ENCODE measurements around the gene GOPC. TPM values are rescaled to one million over a fixed set of nuclear protein-coding genes. Genes with fewer than 3 reads are reported as not detected.

The GOPC gene
- total and polyA plus RNA-seq, 2 of the 4 experiments (the other 2 are of a cell fraction), result 23.4 to 23.8 TPM

DNA sequence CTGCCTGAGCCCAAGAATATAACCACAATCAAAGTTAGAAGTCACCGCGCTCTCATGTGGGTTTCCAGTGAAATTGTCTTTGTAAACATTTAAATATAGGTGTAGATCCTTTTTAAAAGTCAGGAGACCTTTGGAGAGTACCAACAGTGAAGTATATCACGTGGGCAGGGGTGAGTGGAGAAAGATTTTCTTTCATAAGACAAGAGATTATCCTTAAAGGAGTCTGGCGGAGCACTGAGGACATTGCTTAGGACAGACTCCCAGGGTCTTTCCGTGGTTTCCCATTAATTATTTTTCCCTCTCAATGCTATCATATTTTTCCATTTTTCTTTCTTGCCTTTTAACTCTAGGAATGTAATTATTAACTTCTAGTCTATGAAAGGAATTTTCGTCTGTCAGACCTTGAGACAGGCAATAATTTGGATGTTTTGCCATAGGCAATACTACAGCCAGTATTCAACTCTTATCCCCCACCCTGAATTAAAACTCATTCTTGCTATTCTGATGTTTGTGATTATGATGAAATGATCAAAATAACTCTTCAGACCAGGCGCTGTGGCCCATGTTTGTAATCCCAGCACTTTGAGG is 88.4 kb downstream of the GOPC start:
- no peak overlapping the region for H3K27ac ChIP-seq (ENCODE audit: insufficient read depth, low read length)
- H2BK120ac ChIP-seq (ENCODE audit: low read depth, low read length), result no peak overlapping the region
- WGBS, 2 experiments (ENCODE audit: extremely low coverage in 2 of 2, insufficient read length in 1 of 2), result no CpG with 5 or more reads among the region's 7 CpGs
- no peak overlapping the region for H3K4me2 ChIP-seq (ENCODE audit: low read depth, low read length)
- no peaks in the 10 kb centered on the region for H3K9me3 ChIP-seq (ENCODE audit: control insufficient read depth, insufficient read depth, low read length)
- H3K9ac ChIP-seq (ENCODE audit: low read depth, low read length), result no peak overlapping the region
- no peak overlapping the region; the same call in 2 of the 3 replicates for H2BK15ac ChIP-seq (ENCODE audit: low read depth, low read length)
- no peak overlapping the region for H3K4me3 ChIP-seq (ENCODE audit: insufficient read depth, low read depth, low read length)
- H3K23ac ChIP-seq (ENCODE audit: low read depth, low read length), result no peak overlapping the region
- H3K9me1 ChIP-seq (ENCODE audit: insufficient read depth, low read length), result peaks cover 7% of the 10 kb centered on the region
- no peak overlapping the region for H2BK5ac ChIP-seq (ENCODE audit: low read depth, low read length, poor library complexity, severe bottlenecking)
- H4K5ac ChIP-seq (ENCODE audit: low read depth, low read length), result no peak overlapping the region
- H4K91ac ChIP-seq (ENCODE audit: insufficient read depth, low read depth, low read length), result no peak overlapping the region
- H2BK20ac ChIP-seq (ENCODE audit: low read depth, low read length), result no peak overlapping the region
- H3K56ac ChIP-seq (ENCODE audit: extremely low read depth, insufficient read depth, low read length), result no peak overlapping the region
- H3K14ac ChIP-seq (replicated peaks; ENCODE audit: low read depth, low read length), result no peak overlapping the region
- DNase-seq, result no peak
- no peak overlapping the region for H2AK9ac ChIP-seq (replicated peaks; ENCODE audit: low read depth, low read length, poor library complexity)
- H3K18ac ChIP-seq (ENCODE audit: low read depth, low read length), result no peak overlapping the region
- BruUV-seq (replicated peaks), result no TSS peak
- peaks cover 5% of the 10 kb centered on the region for H3K36me3 ChIP-seq (ENCODE audit: control insufficient read depth, insufficient read depth, low read length)
- in situ Hi-C loops (cut with MboI; ENCODE audit: low sequenced_read_pairs) (no loop called here), intact Hi-C loops (cut with micrococcal nuclease) (no loop called here), dilution Hi-C loops (cut with HindIII; ENCODE audit: low sequenced_read_pairs, unreplicated experiment) (no loop called here)
- no peaks in the 10 kb centered on the region for H4K20me1 ChIP-seq (ENCODE audit: insufficient read depth, low read length)
- H3K4me1 ChIP-seq (ENCODE audit: control insufficient read depth, insufficient read depth, low read length), result peaks cover 15% of the 10 kb centered on the region
- H3K79me1 ChIP-seq (ENCODE audit: low read depth in 1 of 2, low read length in 2 of 2), result peaks cover 34 to 52% of the 10 kb centered on the region in 2 experiments
- H3K27me3 ChIP-seq (ENCODE audit: control insufficient read depth, insufficient read depth, low read length), result no peaks in the 10 kb centered on the region
- no peak overlapping the region for H2AK5ac ChIP-seq (ENCODE audit: low read depth, low read length)
- ATAC-seq (ENCODE audit: low read depth), result no peak; the same call in 1 of the 2 replicates
- CTCF ChIA-PET, result no interaction called here
- no peak for TF ChIP-seq MAZ (IDR thresholded peaks at IDR 0.05; ENCODE audit: borderline replicate concordance, low read depth, low read length)
- no peak for TF ChIP-seq MAFK (IDR thresholded peaks at IDR 0.05; ENCODE audit: low read depth, low read length)
- TF ChIP-seq POLR2A (IDR thresholded peaks at IDR 0.05; ENCODE audit: low read depth, low read length), result no peak
- TF ChIP-seq, protein P1, sequence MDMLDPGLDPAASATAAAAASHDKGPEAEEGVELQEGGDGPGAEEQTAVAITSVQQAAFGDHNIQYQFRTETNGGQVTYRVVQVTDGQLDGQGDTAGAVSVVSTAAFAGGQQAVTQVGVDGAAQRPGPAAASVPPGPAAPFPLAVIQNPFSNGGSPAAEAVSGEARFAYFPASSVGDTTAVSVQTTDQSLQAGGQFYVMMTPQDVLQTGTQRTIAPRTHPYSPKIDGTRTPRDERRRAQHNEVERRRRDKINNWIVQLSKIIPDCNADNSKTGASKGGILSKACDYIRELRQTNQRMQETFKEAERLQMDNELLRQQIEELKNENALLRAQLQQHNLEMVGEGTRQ (IDR thresholded peaks at IDR 0.05; ENCODE audit: low read depth, low read length), result no peak
- TF ChIP-seq RCOR1 (IDR thresholded peaks at IDR 0.05; ENCODE audit: insufficient replicate concordance, low read length), result no peak
- TF ChIP-seq MXI1 (IDR thresholded peaks at IDR 0.05; ENCODE audit: borderline replicate concordance, low read depth, low read length), result no peak
- no peak for TF ChIP-seq NFE2L2 (IDR thresholded peaks at IDR 0.05; ENCODE audit: low read depth, low read length)
- no peak for TF ChIP-seq CHD1 (IDR thresholded peaks at IDR 0.05; ENCODE audit: low read depth, low read length)
- no peak for TF ChIP-seq FOS (IDR thresholded peaks at IDR 0.05; ENCODE audit: low read depth, low read length)
- no peak for TF ChIP-seq CEBPB (IDR thresholded peaks at IDR 0.05; ENCODE audit: low read depth, low read length)
- TF ChIP-seq SMC3 (IDR thresholded peaks at IDR 0.05; ENCODE audit: low read depth, low read length), result no peak
- TF ChIP-seq, protein P2, sequence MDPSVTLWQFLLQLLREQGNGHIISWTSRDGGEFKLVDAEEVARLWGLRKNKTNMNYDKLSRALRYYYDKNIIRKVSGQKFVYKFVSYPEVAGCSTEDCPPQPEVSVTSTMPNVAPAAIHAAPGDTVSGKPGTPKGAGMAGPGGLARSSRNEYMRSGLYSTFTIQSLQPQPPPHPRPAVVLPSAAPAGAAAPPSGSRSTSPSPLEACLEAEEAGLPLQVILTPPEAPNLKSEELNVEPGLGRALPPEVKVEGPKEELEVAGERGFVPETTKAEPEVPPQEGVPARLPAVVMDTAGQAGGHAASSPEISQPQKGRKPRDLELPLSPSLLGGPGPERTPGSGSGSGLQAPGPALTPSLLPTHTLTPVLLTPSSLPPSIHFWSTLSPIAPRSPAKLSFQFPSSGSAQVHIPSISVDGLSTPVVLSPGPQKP (IDR thresholded peaks at IDR 0.05; ENCODE audit: borderline replicate concordance, low read depth, low read length), result no peak
- TF ChIP-seq, protein P3, sequence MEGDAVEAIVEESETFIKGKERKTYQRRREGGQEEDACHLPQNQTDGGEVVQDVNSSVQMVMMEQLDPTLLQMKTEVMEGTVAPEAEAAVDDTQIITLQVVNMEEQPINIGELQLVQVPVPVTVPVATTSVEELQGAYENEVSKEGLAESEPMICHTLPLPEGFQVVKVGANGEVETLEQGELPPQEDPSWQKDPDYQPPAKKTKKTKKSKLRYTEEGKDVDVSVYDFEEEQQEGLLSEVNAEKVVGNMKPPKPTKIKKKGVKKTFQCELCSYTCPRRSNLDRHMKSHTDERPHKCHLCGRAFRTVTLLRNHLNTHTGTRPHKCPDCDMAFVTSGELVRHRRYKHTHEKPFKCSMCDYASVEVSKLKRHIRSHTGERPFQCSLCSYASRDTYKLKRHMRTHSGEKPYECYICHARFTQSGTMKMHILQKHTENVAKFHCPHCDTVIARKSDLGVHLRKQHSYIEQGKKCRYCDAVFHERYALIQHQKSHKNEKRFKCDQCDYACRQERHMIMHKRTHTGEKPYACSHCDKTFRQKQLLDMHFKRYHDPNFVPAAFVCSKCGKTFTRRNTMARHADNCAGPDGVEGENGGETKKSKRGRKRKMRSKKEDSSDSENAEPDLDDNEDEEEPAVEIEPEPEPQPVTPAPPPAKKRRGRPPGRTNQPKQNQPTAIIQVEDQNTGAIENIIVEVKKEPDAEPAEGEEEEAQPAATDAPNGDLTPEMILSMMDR (conservative IDR thresholded peaks at IDR 0.05; ENCODE audit: low read depth, low read length), result no peak
- no peak for TF ChIP-seq BHLHE40 (IDR thresholded peaks at IDR 0.05; ENCODE audit: low read depth, low read length)
- TF ChIP-seq RAD21 (IDR thresholded peaks at IDR 0.05; ENCODE audit: low read length), result no peak
- no peak for TF ChIP-seq RFX5 (IDR thresholded peaks at IDR 0.05; ENCODE audit: low read depth, low read length)
- no peak overlapping the region for H2AFZ ChIP-seq (replicated peaks; ENCODE audit: low read length, poor library complexity)
- no peak overlapping the region for H3K4ac ChIP-seq (ENCODE audit: low read depth, low read length)
- POLR2A ChIA-PET (ENCODE audit: unreplicated experiment), result no interaction called here
- no peak overlapping the region; a peak in 1 of 4 replicates for H4K8ac ChIP-seq (ENCODE audit: low read depth in 2 of 2, low read length in 2 of 2)
